Naive B cell (primary cell): ENCODE results near the gene PRKCB. TPM values are rescaled to one million over a fixed set of nuclear protein-coding genes. Genes with fewer than 3 reads are reported as not detected.
A peak's percentile ranks its signal among the peaks of the same experiment; 100 is the strongest.
"Not testable (repeated sequence)": the region's sequence is repeated elsewhere in the genome, so short reads cannot be mapped to it uniquely, and the experiment has no call there.

Source experiments
- ATAC-seq, 2 donors: fragments of 150-1000 bp; cut with Tn5 transposase; 2 replicates each; pipeline ENCODE4 v1.10.0; 2021; ENCODE audit warnings: low read depth in 2 of 2, mild to moderate bottlenecking in 2 of 2, moderate library complexity in 2 of 2
- DNase-seq: peaks from one replicate; pipeline ENCODE4 v3.0.0; 2022
- H3K27ac Mint-ChIP-seq, 6 donors: one replicate each; pipeline ENCODE4 v1.8.0; 2020 to 2022; ENCODE audit warnings: mild to moderate bottlenecking in 6 of 6, mixed read lengths in 6 of 6, moderate library complexity in 5 of 6, inconsistent platforms in 2 of 6
- H3K27me3 Mint-ChIP-seq, 3 donors: one replicate each; pipeline ENCODE4 v1.8.0; 2021 to 2022; ENCODE audit warnings: mixed read lengths in 3 of 3, mild to moderate bottlenecking in 1 of 3
- H3K36me3 Mint-ChIP-seq, 2 donors: one replicate each; pipeline ENCODE4 v1.8.0; 2020 to 2022; ENCODE audit warnings: mixed read lengths in 2 of 2, inconsistent platforms in 1 of 2, mild to moderate bottlenecking in 1 of 2
- H3K4me1 Mint-ChIP-seq, 3 donors: one replicate each; pipeline ENCODE4 v1.8.0; 2020 to 2022; ENCODE audit warnings: mixed read lengths in 3 of 3, inconsistent platforms in 1 of 3, mild to moderate bottlenecking in 1 of 3, moderate library complexity in 1 of 3
- H3K4me3 Mint-ChIP-seq, 8 donors: one replicate each; pipeline ENCODE4 v1.8.0; 2020 to 2022; ENCODE audit warnings: mild to moderate bottlenecking in 8 of 8, mixed read lengths in 8 of 8, moderate library complexity in 8 of 8, inconsistent platforms in 2 of 8
- H3K9me3 Mint-ChIP-seq, 7 donors: one replicate each; pipeline ENCODE4 v1.8.0; 2020 to 2022; ENCODE audit warnings: mixed read lengths in 7 of 7, mild to moderate bottlenecking in 5 of 7, inconsistent platforms in 2 of 7, moderate library complexity in 1 of 7
- polyA plus RNA-seq, 6 donors: library from polyadenylated mRNA; unstranded; fragments of 300-500 nt; fragmentation: Illumina TruSeq; gene quantifications; one replicate each; pipeline ENCODE4 v1.2.3, GENCODE V29; 2021; ENCODE audit warnings: low read depth in 6 of 6

PRKCB gene
- polyA plus RNA-seq, 6 donors from 2014 or later, result 213 to 344 (median 285) TPM

DNA sequence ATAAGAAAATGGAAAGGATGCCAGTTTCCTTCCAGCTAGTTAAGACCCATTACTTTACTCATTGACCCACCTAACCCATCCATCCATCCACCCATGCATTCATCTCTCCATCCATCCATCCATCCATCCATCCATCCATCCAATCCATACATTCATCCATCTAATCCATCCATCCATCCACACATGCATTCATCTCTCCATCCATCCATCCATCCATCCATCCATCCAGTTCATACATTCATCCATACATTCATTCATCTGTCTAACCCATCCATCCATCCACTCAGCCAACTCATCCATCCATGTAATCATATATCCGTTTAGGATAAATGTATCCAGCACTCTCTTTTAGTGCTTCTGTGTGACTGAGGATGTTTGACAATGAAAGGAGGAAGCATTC is 241.5 kb downstream of the PRKCB start:
- peaks cover 61 to 71% (median 65%) of the 10 kb centered on the region in 3 donors for H3K4me1 Mint-ChIP-seq
- DNase-seq (no peak), ATAC-seq (no peak)
- no peaks in the 10 kb centered on the region for H3K27me3 Mint-ChIP-seq
- H3K27ac Mint-ChIP-seq, result peak overlapping the region in 4 of 6 donors; percentile 76 to 99 (median 90)
- H3K4me3 Mint-ChIP-seq, result peak overlapping the region in 2 of 8 donors; percentile 31 to 77
- H3K9me3 Mint-ChIP-seq, result peaks cover 0 to 5% (median 0%) of the 10 kb centered on the region in 7 donors
- H3K36me3 Mint-ChIP-seq, result peaks cover 9 to 16% of the 10 kb centered on the region in 2 donors

DNA sequence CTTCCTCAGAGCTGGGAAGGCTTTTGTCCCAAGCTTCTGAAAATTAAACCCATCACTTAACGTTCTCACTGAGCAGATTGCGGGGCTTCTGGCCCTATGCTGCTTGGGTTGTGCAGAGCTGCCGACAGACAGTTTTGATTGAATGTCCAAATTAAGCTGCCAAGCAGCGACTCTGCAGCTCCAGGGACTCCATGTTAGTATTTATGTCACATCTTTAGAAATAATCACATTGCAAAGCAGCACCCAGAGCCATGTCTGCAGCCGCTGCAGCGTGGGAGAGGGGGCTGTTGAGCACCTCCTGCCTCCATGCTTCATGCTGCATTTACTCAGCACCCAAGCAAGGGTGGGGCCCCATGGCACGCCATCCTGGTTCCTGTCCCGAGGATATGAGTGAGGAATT is 242.2 kb downstream of the PRKCB start:
- ATAC-seq (no peak), DNase-seq (no peak)
- H3K27ac Mint-ChIP-seq, result peak overlapping the region in 4 of 6 donors; percentile 13 to 99 (median 72)
- H3K36me3 Mint-ChIP-seq, result peaks cover 9 to 16% of the 10 kb centered on the region in 2 donors
- H3K4me1 Mint-ChIP-seq, result peaks cover 55 to 64% (median 58%) of the 10 kb centered on the region in 3 donors
- H3K4me3 Mint-ChIP-seq, result peak overlapping the region in 1 of 8 donors; percentile 29
- peaks cover 0 to 5% (median 0%) of the 10 kb centered on the region in 7 donors for H3K9me3 Mint-ChIP-seq
- H3K27me3 Mint-ChIP-seq, result no peaks in the 10 kb centered on the region

DNA sequence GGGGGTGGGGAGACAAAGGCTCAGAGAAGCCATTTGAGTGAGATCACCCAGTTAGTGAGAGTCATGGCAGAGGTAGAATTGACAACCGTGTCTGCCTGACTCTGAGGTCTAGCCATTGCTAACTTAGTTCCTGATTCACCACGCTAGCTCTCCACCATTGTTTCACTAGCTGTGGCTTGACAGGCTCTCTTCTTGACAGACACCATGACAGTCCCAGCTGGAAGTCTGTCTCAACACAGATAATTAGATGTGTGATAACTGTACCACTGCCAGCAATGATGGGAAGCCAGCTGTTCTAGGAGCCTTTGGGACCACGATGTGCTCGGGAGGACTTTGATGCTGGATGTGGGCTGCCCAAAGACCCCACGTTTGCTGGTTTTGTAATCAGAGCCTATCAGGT is 249.9 kb downstream of the PRKCB start:
- Mint-ChIP-seq H3K4me3 (no peak overlapping the region), H3K27ac (peak overlapping the region in 3 of 6 donors; percentile 32 to 86 (median 79)), H3K9me3 (peaks cover 5 to 9% (median 7%) of the 10 kb centered on the region in 7 donors), H3K36me3 (peaks cover 22 to 25% of the 10 kb centered on the region in 2 donors), H3K27me3 (no peaks in the 10 kb centered on the region), H3K4me1 (peaks cover 31 to 35% (median 31%) of the 10 kb centered on the region in 3 donors)
- DNase-seq (no peak), ATAC-seq (no peak)

DNA sequence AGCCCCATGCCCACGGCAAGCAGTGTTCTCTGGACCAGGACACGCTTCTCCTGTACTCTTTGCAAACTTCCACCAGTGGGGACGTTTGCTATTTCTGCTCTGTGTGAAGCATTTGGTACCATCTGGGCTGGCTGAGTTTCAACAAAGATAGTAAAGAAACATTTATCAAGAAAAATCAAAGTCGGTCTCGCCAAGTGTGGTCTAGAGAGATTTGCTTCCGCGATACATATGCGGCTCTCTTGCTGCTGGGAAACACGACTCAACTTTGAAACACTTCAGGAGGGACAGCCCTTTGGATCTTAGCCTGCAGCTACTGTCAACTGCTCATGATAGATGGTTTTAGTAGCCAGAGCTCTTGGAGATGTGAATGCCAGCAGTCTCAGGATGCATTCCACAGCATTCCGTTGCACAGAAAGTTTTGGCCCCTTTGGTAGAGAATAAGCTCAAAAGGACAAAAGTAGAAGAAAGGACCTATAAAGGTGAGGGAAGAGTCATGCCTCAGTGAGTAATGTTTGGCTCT is 252.2 kb downstream of the PRKCB start:
- no peak for DNase-seq
- Mint-ChIP-seq H3K36me3 (peaks cover 43 to 45% of the 10 kb centered on the region in 2 donors), H3K4me1 (peaks cover 33 to 50% (median 45%) of the 10 kb centered on the region in 3 donors), H3K27me3 (no peaks in the 10 kb centered on the region), H3K4me3 (peak overlapping the region in 1 of 8 donors; percentile 25), H3K9me3 (peaks cover 8 to 20% (median 12%) of the 10 kb centered on the region in 7 donors), H3K27ac (peak overlapping the region in 2 of 6 donors; percentile 24 to 71)
- ATAC-seq, result no peak

DNA sequence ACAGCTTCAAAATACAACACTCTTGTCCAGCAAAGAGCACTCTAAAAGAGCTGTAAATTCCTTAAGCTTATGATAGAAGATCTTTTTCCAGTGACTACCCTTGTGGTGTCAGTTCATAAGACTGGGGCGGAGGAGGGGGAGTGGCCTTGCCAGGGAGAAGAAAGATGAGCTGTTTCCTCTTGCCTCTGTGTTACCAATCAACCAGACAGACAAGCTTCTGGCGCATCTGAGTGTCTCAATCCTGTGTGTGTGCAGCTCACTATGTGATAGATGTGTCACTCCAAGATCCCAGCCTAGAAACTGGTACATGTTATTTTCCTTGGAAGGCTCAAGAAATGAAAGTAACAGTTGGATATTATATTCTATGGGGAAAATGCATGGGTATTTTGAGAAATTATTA is 253.0 kb downstream of the PRKCB start:
- peaks cover 43 to 50% of the 10 kb centered on the region in 2 donors for H3K36me3 Mint-ChIP-seq
- peaks cover 8 to 20% (median 12%) of the 10 kb centered on the region in 7 donors for H3K9me3 Mint-ChIP-seq
- H3K27me3 Mint-ChIP-seq, result no peaks in the 10 kb centered on the region
- H3K4me1 Mint-ChIP-seq, result peaks cover 31 to 49% (median 41%) of the 10 kb centered on the region in 3 donors
- peak overlapping the region in 3 of 6 donors; percentile 13 to 58 (median 56) for H3K27ac Mint-ChIP-seq
- ATAC-seq (no peak), DNase-seq (no peak)
- H3K4me3 Mint-ChIP-seq, result no peak overlapping the region

DNA sequence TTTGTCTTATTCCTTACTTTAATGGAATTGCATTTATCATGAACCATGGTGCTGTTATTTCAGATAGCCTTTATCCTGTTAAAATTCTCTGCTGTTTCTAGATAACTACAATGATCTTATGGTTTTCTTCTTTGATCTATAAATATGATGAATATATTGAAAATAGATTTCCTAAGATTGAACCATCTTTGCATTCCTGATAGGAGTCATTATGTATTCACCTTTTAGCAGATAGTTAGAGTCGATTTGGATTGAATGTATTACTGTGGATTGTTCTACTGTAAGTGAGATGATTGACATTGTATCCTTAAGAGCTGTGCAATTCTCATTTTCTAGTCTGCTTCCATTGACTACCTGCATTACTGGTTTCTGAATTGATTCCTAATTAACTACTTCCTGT is 255.3 kb downstream of the PRKCB start:
- peak overlapping the region in 2 of 6 donors; percentile 11 to 82 for H3K27ac Mint-ChIP-seq
- H3K27me3 Mint-ChIP-seq, result no peaks in the 10 kb centered on the region
- peaks cover 50 to 64% of the 10 kb centered on the region in 2 donors for H3K36me3 Mint-ChIP-seq
- peaks cover 19 to 38% (median 28%) of the 10 kb centered on the region in 3 donors for H3K4me1 Mint-ChIP-seq
- H3K4me3 Mint-ChIP-seq, result no peak overlapping the region
- peaks cover 8 to 20% (median 12%) of the 10 kb centered on the region in 7 donors for H3K9me3 Mint-ChIP-seq
- no peak for DNase-seq
- no peak for ATAC-seq

DNA sequence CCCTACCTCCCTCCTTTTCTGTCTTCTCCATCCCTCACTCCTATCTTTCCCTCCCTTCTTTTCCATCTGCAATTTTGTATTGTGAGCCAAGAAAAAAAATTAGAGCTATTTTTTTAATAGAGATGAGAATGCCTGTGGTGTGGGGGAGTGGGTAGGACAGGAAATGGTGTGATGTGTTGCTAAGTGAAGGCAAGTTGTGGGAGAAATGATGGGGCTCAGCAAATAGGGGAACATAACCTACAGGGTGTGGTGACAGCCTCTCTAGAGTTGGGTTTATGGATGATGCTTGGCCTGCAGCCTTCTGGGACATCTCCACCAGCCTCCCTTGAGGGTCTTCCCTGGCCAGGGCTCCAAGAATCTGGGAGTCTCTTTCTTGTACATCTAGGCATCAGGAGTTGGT is 257.3 kb downstream of the PRKCB start:
- Mint-ChIP-seq H3K4me1 (peaks cover 18 to 37% (median 34%) of the 10 kb centered on the region in 3 donors), H3K27me3 (no peaks in the 10 kb centered on the region), H3K4me3 (no peak overlapping the region), H3K36me3 (peaks cover 59 to 65% of the 10 kb centered on the region in 2 donors), H3K9me3 (peaks cover 8 to 20% (median 12%) of the 10 kb centered on the region in 7 donors), H3K27ac (peak overlapping the region; percentile 28 to 88 (median 64))
- DNase-seq (no peak), ATAC-seq (no peak)

DNA sequence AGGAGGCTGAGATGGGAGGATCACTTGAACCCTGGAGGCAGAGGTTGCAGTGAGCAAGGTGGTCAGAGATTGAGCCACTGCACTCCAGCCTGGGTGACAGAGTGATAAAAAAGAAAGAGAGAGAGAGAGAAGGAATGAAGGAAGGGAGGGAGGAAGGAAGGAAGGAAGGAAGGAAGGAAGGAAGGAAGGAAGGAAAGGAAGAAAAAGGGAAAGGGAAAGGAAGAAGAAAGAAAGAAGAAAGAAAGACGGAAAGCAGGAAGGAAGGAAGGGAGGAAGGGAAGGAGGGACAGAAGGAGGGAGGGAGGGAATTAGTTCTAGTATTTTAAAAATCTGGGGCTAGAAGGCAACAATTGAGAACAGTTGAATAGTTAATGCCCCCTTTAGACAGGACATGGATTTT is 258.9 kb downstream of the PRKCB start:
- H3K4me1 Mint-ChIP-seq, result peaks cover 17 to 30% (median 27%) of the 10 kb centered on the region in 3 donors
- H3K9me3 Mint-ChIP-seq, result peaks cover 8 to 20% (median 12%) of the 10 kb centered on the region in 7 donors
- no peaks in the 10 kb centered on the region for H3K27me3 Mint-ChIP-seq
- ATAC-seq (no peak), DNase-seq (no peak)
- peaks cover 50 to 51% of the 10 kb centered on the region in 2 donors for H3K36me3 Mint-ChIP-seq
- H3K4me3 Mint-ChIP-seq, result no peak overlapping the region
- peak overlapping the region in 2 of 6 donors; percentile 29 to 82 for H3K27ac Mint-ChIP-seq

DNA sequence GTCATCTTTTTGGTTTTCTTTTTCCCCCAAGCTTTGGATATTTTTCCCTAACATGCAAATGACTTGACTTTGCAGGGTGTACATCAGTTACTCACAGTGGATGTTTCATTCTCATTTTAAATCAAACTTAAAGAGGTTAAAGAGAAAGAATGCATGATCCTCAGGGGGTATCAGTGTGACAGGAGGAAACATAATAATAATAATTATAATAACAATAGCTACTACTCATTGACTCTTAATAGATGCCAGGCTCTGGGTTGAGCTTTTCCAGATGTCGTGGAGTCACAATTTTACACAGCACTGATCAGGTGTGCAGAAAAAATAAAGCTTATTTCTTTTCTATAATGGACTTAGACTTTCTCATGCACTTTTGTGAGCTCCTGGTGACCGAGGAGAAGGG is 263.1 kb downstream of the PRKCB start:
- Mint-ChIP-seq H3K4me3 (no peak overlapping the region), H3K9me3 (no peaks in the 10 kb centered on the region), H3K27me3 (no peaks in the 10 kb centered on the region), H3K36me3 (peaks cover 30 to 32% of the 10 kb centered on the region in 2 donors), H3K4me1 (peaks cover 5 to 7% (median 7%) of the 10 kb centered on the region in 3 donors), H3K27ac (no peak overlapping the region)
- ATAC-seq (no peak), DNase-seq (no peak)

DNA sequence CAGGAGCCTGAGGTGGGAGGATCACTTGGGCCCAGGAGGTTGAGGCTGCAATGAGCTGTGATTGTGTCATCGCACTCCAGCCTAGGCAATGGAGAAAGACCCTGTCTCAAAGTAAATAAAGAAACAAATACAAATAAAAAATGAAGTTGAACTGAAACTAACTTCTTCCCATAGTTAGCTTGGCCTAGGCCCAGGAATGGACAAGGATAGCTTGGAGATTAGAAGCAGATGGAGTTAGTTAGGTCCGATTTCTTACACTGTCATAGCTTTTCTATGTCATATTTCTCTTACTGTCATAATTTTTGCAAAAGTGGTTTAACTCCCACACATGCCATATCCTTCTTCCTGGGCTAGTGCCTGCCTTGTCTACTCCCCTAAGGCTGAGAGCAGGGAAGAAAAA is 265.6 kb downstream of the PRKCB start:
- H3K27ac Mint-ChIP-seq, result peak overlapping the region in 3 of 6 donors; percentile 6 to 74 (median 55)
- ATAC-seq (no peak), DNase-seq (no peak)
- H3K4me1 Mint-ChIP-seq, result peaks cover 4 to 7% (median 5%) of the 10 kb centered on the region in 3 donors
- peaks cover 0 to 9% (median 0%) of the 10 kb centered on the region in 7 donors for H3K9me3 Mint-ChIP-seq
- H3K36me3 Mint-ChIP-seq, result peaks cover 26 to 29% of the 10 kb centered on the region in 2 donors
- H3K27me3 Mint-ChIP-seq, result no peaks in the 10 kb centered on the region
- H3K4me3 Mint-ChIP-seq, result no peak overlapping the region

DNA sequence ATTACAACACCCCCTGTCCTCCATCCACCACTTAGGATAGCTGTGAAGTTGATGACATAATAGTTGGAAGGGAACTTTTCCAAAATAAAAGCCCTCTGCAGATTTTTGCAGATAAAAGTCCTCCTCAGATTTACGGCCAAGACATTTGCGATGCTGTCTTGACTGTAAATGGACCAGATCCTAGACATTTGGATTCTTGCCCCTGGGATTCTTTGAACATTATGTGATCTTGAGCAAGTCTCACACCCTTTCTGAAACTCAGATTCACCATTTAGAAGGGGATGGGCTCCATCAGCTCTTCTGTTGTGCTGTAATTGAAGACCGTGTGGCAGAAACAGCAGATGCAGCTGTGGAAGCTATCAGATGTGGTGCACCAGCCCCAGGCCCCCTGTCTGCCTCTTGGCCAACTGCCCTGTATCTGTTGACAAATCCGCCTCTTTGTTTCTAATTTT is 266.5 kb downstream of the PRKCB start:
- no peaks in the 10 kb centered on the region for H3K27me3 Mint-ChIP-seq
- peaks cover 0 to 9% (median 0%) of the 10 kb centered on the region in 7 donors for H3K9me3 Mint-ChIP-seq
- ATAC-seq (no peak), DNase-seq (no peak)
- no peak overlapping the region for H3K4me3 Mint-ChIP-seq
- peak overlapping the region in 4 of 6 donors; percentile 16 to 76 (median 20) for H3K27ac Mint-ChIP-seq
- peaks cover 4 to 8% (median 7%) of the 10 kb centered on the region in 3 donors for H3K4me1 Mint-ChIP-seq
- peaks cover 25 to 27% of the 10 kb centered on the region in 2 donors for H3K36me3 Mint-ChIP-seq

DNA sequence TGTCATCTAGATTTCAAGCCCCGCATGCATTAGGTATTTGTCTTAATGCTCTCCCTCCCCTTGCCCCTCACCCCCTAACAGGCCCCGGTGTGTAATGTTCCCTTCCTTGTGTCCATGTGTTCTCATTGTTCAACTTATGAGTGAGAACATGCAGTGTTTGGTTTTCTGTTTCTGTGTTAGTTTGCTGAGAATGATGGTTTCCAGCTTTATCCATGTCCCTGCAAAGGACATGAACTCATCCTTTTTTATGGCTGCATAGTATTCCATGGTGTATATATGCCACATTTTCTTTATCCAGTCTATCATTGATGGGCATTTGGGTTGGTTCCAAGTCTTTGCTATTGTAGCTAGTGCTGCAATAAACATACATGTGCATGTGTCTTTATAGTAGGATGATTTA is 269.7 kb downstream of the PRKCB start:
- H3K27ac Mint-ChIP-seq, result peak overlapping the region in 2 of 6 donors; percentile 73 to 76

DNA sequence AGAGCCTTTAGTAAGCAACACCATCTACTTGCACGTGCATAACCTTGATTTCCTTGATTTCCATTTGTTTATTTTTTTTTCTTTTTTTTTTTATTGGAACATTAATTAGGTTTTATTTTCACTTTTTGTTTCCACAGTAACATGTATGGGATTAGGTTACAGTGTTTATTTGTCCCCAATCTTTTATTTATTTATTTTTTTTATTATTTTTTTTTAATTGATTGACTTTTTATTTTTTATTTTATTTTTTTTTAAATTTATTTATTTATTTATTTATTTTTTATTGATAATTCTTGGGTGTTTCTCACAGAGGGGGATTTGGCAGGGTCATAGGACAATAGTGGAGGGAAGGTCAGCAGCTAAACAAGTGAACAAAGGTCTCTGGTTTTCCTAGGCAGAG is 272.3 kb downstream of the PRKCB start:
- not testable (repeated sequence) for H3K9me3 Mint-ChIP-seq, DNase-seq, ATAC-seq, H3K27ac Mint-ChIP-seq, H3K4me3 Mint-ChIP-seq, H3K4me1 Mint-ChIP-seq, H3K27me3 Mint-ChIP-seq
- peaks cover 15 to 19% of the 10 kb centered on the region in 2 donors for H3K36me3 Mint-ChIP-seq

More for the DNA sequence above, 269.7 kb downstream of the PRKCB start:
- H3K27me3 Mint-ChIP-seq, DNase-seq, H3K4me1 Mint-ChIP-seq, H3K9me3 Mint-ChIP-seq, ATAC-seq, H3K4me3 Mint-ChIP-seq: not testable (repeated sequence)
- H3K36me3 Mint-ChIP-seq, result peaks cover 15 to 19% of the 10 kb centered on the region in 2 donors

DNA sequence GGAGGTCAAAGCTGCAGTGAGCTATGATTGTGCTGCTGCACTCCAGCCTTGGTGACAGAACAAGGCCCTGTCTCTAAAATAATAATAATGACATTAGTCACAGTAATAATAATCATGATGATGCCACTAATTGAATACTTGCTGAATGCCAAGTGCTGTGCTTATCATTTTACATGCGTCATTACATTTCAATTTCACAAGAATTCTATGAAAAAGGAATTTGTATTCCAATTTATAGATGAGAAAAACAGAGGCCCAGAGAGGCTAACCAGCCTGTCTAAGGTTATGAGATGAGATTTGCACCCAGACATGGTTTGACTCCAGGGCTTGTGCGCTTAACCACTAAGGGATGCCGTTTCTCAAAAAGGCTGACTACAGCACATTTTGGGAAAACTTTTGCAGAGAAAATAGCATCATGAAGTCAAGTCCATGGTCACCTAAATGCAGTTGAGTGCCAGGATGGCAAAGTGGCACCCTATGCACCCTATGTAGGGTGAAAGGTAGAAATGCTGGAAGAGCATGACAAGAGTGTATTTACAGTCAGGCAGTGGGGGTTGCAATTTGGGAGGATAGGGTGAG is 276.0 kb downstream of the PRKCB start:
- peaks cover 0 to 4% (median 0%) of the 10 kb centered on the region in 7 donors for H3K9me3 Mint-ChIP-seq
- H3K36me3 Mint-ChIP-seq, result peaks cover 24 to 28% of the 10 kb centered on the region in 2 donors
- ATAC-seq, result no peak
- H3K27ac Mint-ChIP-seq, result peak overlapping the region in 4 of 6 donors; percentile 18 to 73 (median 52)
- H3K4me3 Mint-ChIP-seq, result no peak overlapping the region
- no peak for DNase-seq
- H3K27me3 Mint-ChIP-seq, result no peaks in the 10 kb centered on the region
- H3K4me1 Mint-ChIP-seq, result peaks cover 10 to 14% (median 11%) of the 10 kb centered on the region in 3 donors
